GM21423 (cell line): Measurements from ENCODE around the gene TARS2.

Source experiments
- ATAC-seq: cut with Tn5 transposase; IDR thresholded peaks from one replicate; pipeline ENCODE4 v1.9.1; 2021; ENCODE audit warnings: mild to moderate bottlenecking, moderate library complexity; ENCODE audit not compliant: unreplicated experiment

The TARS2 gene

DNA sequence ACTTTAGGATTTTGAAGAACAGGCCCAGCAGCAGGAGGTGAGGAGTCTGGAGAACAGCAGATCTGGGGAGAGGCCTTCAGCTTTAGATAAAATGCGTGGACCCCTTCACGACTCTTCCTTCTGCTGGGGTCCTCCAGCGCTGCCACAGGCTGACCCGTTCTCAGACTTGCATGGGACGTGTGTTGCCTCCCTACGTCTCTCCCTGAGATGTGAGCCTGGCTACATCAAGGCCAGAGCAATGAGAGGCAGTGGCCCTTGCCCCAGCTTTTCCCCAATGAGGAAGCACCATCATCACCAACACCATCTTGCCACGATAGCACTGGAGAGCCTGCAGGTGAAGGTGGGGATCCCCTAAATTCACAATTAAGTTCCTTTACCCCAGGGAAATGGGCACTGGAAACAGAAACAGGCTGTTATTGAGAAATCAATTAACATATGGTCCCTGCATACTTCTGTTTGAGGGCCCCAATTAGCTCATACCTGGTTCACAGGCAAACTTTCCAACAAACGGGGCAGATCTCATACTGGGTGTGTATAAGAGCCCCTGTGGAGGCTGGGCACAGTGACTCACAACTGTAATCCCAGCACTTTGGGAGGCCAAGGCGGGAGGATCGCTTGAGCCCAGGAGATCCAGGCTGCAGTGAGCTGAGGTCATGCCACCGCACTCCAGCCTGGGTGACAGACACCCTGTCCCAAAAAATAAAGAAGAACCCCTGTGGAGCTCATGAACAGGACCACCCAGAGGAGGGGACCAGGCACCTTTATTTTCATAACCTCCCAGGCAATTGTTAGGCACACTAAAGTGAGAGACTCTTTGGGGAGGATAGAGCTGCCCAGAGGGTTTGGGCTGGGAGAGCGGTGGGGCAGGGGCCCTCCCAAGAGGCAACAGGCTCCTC lies 49.9 kb downstream of the TARS2 start:
- no peak for ATAC-seq

DNA sequence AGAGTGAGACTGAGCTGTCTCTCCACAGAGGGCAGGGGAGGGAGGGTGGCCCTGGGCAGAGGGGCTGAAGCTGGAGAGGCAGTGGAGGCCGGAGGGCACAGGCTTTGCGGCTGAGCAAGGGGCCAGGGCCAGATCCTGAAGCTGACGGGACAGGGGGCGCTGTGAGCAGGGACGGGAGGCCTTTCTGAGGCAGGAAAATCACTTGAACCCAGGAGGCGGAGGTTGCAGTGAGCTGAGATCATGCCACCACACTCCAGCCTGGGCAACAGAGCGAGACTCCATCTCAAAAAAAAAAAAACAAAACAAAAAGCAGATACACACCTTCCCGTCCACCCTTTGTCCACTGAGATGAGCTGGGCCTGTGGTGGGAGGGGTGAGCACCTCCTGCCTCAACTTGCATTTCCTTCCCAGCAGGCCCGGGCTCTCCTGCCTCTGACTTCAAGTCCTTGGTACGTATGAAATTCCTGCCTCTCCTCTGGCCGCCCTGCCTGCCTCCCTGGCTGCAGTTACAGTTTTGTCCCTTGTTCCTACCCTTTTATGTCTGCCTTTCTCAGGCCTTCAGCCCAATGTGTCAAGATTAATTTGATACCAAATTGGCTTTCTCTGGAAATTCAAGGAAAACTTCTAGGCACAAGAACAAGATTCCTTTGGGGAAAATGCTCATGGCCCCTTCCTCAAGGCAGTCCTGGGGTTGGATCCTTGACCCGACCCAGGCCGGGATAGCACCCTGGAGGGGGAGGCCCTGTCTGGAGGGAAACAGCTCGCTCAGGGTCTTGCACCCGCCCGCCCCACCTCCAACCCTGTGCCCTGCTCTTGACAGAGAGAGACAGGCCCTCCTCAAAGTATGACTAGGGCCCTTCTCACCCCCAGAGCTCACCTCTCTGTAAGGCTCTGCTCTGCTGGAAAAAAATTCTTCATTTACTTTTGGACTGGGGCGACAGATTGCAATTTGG lies 50.8 kb downstream of the TARS2 start:
- ATAC-seq, result no peak

DNA sequence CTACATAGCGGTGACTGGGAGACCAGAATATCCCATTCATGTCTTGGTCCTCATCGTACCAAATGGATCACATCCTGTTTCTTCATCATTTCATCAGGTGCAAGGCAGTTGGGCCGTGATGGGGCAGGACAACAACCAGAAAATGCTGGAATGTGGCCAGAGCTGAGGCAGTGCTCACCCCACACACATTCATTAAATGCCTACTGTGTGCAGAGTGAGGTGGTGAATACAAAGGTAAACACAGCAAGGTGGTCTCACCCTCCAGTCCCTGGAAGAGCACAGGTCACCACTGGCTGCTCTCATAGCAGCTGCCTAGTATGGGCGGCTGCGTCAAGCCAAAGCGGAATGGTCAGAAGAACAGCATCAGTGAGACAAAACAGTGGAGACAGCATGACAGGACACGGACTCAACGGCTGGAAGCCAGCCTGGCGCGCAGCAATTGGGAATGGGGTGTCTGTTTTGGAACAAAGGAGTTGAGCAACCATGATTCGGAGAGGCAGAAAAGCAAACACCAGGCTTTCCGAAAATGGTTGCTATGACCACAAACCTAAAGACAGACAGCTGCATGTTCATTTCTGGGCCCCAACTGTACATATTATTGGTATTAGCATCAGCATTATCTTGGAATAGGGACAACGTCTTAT lies 56.4 kb downstream of the TARS2 start:
- ATAC-seq, result no peak

DNA sequence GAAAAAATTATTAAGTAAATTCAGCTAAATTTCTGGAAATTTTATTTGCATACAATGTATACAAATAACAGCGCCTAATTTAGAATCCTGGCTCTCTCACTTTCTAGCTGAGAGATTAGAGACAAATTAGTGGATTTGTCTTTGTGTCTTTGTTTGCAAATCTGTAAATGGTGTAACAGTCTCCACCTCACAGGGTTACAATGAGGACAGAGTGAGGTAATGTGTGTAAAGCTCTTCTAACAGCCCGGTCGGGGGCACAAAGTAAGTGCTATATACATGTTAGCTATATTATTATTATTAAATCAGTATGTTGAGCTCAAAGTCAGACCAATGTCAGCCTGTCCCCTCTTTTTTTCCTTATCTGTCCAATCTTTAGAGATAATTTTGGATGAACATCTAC lies 57.0 kb downstream of the TARS2 start:
- no peak for ATAC-seq

DNA sequence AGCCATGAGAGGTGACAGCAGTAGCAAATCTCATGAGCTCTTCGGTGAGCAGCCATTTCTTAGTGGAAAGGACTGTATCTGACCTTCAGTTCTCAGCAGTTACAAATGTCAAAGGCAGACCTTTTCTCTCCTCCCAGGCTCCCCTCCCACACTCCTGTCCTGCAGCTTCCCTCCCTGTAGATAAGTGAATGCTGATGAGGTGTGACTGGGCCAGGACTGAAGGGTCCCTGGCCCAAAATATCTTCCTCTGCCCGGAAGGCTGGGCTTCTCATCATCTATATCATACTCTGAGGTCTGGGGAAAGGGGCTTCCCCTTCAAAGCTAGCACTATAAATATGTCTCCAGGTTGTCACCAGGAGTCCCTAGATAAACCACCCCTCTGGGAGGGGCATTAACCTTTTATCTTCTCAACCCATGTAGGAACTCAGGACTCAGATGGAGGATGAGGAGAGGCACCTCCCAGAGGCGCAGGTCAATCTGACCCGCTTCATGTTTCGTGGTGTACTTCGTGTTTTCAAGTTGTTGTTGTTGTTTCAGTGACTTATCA lies 58.3 kb downstream of the TARS2 start:
- no peak for ATAC-seq

DNA sequence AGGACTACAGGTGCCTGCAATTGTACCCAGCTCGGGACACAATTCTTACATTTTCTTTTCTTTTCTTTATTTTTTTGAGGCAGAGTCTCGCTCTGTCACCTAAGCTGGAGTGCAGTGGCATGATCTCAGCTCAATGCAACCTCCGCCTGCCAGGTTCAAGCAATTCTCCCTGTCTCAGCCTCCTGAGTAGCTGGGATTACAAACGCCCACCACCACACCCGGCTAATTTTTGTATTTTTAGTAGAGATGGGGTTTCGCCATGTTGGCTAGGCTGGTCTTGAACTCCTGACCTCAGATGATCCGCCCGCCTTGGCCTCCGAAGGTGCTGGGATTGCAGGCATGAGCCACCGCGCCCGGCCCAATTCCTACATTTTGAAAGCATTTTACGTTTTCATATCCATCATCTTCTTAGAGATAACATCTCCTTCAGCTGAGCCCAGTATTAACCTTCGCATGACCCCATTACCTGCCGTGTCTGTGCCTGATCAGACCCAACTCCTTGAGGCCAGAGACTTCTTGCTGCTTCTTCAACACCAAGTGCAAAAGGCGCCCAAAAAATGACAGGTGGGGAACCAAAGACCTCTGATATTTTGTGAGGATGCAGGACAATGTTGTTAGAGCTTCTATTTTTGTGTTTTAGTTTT lies 59.2 kb downstream of the TARS2 start:
- ATAC-seq, result no peak

DNA sequence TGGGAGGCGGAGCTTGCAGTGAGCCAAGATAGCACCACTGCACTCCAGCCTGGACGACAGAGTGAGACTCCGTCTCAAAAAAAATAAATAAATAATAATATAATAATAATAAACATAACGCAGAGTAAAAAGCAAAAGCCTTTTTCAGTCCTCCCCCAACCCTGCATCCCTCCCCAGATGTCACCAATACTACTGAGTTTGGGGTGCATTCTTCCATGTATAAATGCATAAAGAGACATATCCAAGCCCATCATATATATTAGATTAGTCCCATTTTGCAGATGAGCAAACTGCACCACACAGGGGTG lies 61.1 kb downstream of the TARS2 start:
- ATAC-seq, result no peak

DNA sequence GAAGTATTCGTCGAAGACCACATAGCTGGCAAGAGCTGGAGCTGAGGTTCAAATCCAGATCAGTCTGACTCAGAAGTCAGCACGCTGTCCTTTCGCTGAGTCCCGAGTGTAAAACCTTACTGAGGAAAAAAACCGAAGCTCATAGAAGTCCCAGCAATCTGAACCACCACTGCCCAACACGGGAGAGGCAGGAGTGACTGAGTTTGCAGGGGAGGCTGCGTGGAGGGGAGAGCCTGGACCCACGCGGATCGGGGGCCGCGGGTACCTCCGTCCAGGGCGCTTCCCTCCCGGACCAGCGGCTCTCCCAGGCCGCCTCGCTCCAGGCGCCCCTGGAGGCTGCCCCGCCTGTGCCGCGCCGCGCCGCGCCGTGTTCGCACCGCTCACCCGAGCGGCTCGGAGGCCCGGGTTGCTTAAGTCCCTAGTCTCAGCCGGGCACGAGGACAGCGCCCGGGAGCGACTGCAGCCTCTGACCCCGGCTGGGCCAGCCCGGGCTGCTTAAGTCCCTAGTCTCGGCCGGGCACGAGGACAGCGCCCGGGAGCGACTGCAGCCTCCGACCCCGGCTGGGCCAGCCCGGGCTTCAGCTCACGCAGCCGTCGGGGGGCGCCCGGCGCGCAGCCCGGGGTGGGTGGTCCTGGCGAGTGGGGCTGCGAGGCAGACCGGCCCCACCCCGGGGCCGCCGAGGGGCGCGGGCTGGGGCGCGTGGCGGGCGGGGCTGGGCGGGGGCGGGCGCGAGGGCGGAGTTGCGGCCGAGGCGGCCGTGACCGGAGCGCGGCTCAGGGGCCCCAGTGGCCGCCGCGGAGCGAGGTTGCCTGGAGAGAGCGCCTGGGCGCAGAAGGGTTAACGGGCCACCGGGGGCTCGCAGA lies 61.6 kb downstream of the TARS2 start, which contains the start of gene ADAMTSL4:
Gene ADAMTSL4, plus strand, starts transcription at position 777 of the 864 bp plus-strand sequence. CDS start 2,881 bp downstream, outside the sequence.
- no peak for ATAC-seq

DNA sequence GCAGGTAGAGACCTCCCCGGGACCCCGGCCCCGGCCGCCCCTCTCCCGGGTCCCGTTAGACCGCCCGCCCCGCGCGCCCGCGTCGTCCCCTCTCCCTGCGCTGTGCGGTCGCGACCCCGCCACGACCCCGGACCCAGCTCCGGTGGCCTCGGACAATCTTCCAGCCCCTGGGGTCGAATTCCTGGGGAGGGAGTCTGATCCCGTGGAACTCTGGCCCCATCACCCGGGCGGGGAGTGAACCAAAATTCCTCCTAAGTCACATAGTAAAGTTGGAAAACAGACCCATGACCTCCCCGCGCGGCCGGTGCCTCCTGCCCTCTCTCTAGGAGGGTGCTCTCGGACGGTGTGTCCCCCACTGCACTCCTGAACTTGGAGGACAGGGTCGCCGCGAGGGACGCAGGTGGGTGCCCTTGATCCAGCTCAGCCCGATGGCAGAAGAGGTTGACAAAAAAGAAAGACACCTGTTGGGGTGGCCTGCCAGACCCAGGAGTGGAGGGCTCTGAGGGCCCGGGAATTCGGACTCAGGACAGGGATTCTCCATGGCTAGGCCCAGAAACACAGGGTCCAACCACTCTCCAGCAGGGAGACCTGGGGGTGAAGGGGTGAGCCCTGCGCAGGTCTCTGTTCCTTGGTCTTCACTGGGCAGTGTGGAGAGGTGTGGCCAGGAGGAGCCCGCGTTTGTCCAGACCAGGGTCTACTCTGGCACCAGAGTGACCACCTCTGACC lies 62.4 kb downstream of the TARS2 start:
- no peak for ATAC-seq

DNA sequence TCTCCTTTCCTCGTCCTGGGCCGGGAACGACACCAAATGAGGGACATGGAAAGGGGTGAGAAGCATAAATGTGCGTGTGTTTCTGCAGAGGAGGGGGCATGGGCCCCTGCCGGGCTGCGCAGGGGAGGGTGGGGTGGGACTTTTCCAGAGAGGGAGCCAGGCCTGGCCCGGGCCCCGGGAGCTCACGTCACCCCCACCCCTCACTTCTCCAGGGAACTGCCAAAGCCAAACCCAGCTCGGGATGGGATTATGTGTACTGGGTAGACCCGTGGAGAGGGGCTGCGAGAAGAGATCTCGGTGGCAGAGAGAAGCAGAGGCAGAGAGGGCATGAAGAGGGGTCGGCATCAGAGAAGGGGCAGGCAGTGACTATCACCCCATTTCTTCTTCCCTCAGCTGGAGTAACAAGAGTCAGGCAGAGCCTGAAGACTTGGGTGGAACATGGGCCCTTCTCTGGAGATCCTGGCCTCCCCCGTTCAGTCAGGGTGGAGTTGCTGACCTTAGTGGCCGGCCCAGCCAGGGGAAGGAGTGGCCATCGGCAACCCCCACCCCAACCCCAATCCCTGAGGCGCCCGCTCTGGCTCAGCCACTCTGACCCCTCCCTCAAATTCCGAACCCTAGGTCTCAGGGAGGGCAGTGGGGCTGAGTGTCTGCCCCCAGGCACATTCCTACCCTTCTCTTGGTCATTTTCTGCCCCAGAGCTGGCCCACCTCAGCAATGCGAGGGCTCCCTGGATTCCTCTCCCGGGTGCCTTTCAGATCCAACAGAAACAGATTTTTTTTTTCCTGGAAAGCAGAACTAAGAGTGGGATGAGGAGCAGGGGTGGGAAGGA lies 63.2 kb downstream of the TARS2 start:
- no peak for ATAC-seq

DNA sequence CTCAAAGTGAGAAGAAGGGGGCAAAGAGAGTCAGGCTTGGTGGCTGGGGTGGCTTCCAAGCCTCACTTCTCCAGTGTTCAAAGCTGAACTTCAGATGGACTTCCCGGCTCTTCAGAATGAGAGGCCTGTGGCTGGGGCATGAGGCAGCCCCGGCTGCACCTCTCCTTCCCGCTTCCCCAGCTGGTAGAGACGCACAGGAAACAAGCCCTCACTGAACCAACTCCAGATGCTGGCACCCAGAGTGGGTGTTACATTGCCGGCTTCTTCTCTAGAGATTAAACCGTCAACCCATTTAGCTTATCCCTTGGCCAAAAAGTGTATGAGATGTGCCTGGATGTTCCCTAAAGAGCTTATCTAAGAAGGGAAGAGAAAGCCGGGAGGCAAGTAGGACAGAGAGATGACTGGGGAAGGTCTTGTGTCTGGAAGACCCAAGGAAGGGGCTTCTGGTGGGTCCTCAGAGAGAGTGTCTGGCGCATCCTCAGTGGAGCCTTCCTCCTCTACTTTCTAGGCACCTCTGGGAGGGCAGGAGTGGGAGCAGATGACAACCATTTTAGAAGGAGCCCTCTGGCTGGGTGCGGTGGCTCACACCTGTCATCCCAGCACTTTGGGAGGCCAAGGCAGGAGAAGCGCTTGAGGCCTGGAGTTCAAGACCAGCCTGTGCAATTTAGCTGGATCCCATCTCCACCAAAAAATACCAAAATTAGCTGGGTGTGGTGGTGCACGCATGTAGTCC lies 64.0 kb downstream of the TARS2 start:
- ATAC-seq, result no peak

DNA sequence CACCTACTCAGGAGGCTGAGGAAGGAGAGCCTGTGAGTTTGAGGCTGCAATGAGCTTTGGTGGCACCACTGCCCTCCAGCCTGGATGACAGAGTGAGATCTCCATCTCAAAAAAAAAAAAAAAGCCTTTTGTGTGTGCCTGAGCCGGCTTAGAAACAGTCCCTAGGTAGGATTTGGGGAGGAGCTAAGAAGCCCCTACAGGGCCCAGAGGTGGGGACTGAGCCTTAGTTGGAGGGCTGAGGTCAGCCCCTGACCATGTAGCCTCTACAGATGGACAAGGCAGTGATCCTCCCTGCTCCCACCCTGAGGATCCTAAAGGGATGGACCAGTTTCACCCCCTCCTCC lies 64.5 kb downstream of the TARS2 start:
- ATAC-seq, result no peak

DNA sequence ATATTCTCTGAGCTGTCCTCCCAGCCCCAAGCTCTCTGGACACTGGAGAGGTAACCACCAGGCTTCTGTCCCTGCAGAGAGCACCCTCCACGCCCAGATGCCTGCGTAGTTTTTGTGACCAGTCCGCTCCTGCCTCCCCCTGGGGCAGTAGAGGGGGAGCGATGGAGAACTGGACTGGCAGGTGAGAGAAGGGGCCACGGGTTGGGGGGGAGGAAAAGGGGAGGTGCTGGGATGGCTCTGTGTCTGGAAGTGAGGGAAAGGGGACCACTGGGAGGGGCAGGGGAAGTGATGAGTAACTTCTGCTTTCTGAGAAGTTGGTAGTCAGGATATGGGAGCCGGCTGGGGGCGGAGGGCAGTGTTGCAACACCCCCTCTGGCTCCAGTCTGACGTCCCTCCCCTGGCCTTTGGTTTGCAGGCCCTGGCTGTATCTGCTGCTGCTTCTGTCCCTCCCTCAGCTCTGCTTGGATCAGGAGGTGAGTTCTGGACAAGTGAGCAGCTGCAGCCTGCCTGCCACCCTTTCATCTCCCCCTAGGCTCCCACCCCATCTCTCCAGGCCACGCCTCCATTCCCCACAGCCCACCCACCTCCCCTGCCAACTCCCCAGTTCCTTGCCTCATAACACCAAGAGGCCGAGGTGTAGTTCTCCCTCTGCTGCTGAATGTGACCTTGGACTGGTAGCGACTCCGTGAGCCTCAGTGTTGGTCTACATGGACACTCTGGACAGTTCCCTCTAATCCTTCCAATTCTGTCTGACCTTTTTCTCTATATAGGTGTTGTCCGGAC lies 65.1 kb downstream of the TARS2 start:
- ATAC-seq, result no peak

DNA sequence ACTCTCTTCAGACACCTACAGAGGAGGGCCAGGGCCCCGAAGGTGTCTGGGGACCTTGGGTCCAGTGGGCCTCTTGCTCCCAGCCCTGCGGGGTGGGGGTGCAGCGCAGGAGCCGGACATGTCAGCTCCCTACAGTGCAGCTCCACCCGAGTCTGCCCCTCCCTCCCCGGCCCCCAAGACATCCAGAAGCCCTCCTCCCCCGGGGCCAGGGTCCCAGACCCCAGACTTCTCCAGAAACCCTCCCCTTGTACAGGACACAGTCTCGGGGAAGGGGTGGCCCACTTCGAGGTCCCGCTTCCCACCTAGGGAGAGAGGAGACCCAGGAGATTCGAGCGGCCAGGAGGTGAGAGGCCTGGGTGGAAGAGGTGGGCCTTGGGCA lies 65.7 kb downstream of the TARS2 start:
- ATAC-seq, result no peak

DNA sequence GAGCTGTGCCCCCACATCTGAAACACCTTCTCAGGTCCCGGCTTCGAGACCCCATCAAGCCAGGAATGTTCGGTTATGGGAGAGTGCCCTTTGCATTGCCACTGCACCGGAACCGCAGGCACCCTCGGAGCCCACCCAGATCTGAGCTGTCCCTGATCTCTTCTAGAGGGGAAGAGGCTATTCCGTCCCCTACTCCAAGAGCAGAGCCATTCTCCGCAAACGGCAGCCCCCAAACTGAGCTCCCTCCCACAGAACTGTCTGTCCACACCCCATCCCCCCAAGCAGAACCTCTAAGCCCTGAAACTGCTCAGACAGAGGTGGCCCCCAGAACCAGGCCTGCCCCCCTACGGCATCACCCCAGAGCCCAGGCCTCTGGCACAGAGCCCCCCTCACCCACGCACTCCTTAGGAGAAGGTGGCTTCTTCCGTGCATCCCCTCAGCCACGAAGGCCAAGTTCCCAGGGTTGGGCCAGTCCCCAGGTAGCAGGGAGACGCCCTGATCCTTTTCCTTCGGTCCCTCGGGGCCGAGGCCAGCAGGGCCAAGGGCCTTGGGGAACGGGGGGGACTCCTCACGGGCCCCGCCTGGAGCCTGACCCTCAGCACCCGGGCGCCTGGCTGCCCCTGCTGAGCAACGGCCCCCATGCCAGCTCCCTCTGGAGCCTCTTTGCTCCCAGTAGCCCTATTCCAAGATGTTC lies 66.3 kb downstream of the TARS2 start:
- no peak for ATAC-seq

DNA sequence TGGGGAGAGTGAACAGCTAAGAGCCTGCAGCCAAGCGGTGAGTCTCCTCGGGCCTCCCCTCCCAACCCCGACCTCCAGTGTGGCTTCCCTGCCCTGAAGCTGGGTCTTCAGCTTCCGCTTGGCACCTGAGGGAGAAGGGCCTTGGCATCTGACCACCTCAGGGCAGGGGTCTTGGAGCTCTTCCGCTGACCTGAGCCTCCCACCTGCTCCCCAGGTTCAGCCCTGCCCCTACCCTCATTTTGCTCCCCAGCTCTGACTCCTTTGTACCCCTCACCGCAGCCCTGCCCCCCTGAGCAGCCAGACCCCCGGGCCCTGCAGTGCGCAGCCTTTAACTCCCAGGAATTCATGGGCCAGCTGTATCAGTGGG lies 66.8 kb downstream of the TARS2 start:
- ATAC-seq, result no peak
